ENCODE results near the gene ALKBH3.

ALKBH3 gene

DNA sequence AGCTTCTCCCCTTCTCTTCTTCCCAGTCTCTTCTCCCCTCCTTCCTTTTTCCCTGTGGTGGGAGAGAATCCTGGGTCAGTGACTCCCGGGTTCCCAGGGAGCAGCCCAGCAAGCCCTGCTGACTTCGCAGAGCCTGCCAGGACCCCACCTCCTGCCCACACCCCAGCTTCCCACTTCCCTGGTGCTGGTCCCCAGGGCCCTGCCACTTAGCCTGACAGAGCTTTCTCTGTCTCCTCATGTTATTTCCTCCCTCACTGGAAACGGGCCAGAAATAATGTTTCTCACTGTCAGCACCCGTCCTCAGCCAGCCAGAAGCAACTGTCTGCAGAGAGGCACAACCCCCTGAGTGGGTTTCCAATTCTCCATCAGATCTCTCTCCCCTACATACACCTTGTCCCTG lies 88.9 kb downstream of the ALKBH3 start:
- DNase-seq, result no peak
